ENCODE measurements around the gene ORMDL3. TPM values are rescaled to one million over a fixed set of nuclear protein-coding genes. Genes with fewer than 3 reads are reported as not detected.

ORMDL3 gene
- total and polyA plus RNA-seq, 2 donors (not counting 1 experiment from before 2014, with no cell fraction given), result 30.1 to 48.1 TPM

DNA sequence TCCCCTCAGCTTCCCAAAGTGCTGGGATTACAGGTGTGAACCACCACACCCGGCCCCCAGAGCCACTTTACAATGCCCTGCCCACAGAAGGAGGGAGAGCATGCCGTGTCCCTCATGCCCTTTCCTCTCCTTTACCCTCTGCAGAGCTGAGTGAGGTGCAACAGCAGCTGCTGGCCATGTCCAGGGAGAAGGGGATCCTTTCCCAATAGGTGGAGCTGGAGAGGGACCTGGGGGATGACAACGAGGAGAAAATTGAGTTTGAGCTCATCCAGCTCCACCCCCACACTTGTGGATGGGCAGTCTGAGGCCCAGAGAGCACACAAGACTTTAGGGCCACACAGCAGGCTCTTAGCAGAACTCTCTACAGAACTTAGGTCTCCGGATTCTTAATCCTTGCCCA, 27.5 kb upstream of the ORMDL3 start:
- no peak overlapping the region for H3K4me2 ChIP-seq (ENCODE audit: extremely low read depth, insufficient read depth, low read length)
- H3K27ac ChIP-seq (ENCODE audit: insufficient read depth, low read length), result no peak overlapping the region
- H3K27me3 ChIP-seq (ENCODE audit: control insufficient read depth, insufficient read depth, low read length), result peaks cover 3% of the 10 kb centered on the region
- H2AFZ ChIP-seq (ENCODE audit: low read length), result no peak overlapping the region
- peaks cover 4% of the 10 kb centered on the region for H3K4me1 ChIP-seq (ENCODE audit: control insufficient read depth, extremely low read depth, insufficient read depth, low read length)
- no peaks in the 10 kb centered on the region for H3K79me2 ChIP-seq (ENCODE audit: control insufficient read depth, insufficient read depth, low read length)
- no peaks in the 10 kb centered on the region for H3K36me3 ChIP-seq (ENCODE audit: control insufficient read depth, insufficient read depth, low read length)
- H3K9ac ChIP-seq (ENCODE audit: insufficient read depth, low read length), result no peak overlapping the region
- H4K20me1 ChIP-seq (ENCODE audit: control insufficient read depth, extremely low read depth, insufficient read depth, low read length), result no peaks in the 10 kb centered on the region
- DNase-seq (ENCODE audit: low read depth in 2 of 2), result no peak
- TF ChIP-seq EZH2 (IDR thresholded peaks at IDR 0.05; ENCODE audit: low read length, missing control alignments), result no peak
- no peak for TF ChIP-seq CTCF (conservative IDR thresholded peaks at IDR 0.05 in 1 of 2, IDR thresholded peaks at IDR 0.05 in 1 of 2; ENCODE audit: low read depth in 1 of 2, low read length in 2 of 2)
- H3K4me3 ChIP-seq (replicated peaks in 1 of 4; ENCODE audit: control extremely low read depth in 1 of 4, insufficient read depth in 1 of 4, low read depth in 3 of 4, low read length in 4 of 4), result no peak overlapping the region
- H3K9me3 ChIP-seq (ENCODE audit: control insufficient read depth, insufficient read depth, low read depth, low read length), result no peaks in the 10 kb centered on the region

GRCh38 chr17:39953471-39953888, 26.1 kb upstream of the ORMDL3 start:
- TF ChIP-seq CTCF (conservative IDR thresholded peaks at IDR 0.05 in 1 of 2, IDR thresholded peaks at IDR 0.05 in 1 of 2; ENCODE audit: low read depth in 1 of 2, low read length in 2 of 2) (no peak), EZH2 (IDR thresholded peaks at IDR 0.05; ENCODE audit: low read length, missing control alignments) (no peak)
- Histone ChIP-seq H3K4me1 (ENCODE audit: control insufficient read depth, extremely low read depth, insufficient read depth, low read length) (peaks cover 4% of the 10 kb centered on the region), H3K4me2 (ENCODE audit: extremely low read depth, insufficient read depth, low read length) (peak overlapping the region; percentile 79), H2AFZ (ENCODE audit: low read length) (peak overlapping the region; percentile 88), H3K9me3 (ENCODE audit: control insufficient read depth, insufficient read depth, low read depth, low read length) (no peaks in the 10 kb centered on the region), H3K36me3 (ENCODE audit: control insufficient read depth, insufficient read depth, low read length) (no peaks in the 10 kb centered on the region), H4K20me1 (ENCODE audit: control insufficient read depth, extremely low read depth, insufficient read depth, low read length) (no peaks in the 10 kb centered on the region), H3K27ac (ENCODE audit: insufficient read depth, low read length) (no peak overlapping the region), H3K9ac (ENCODE audit: insufficient read depth, low read length) (no peak overlapping the region), H3K4me3 (replicated peaks in 1 of 4; ENCODE audit: control extremely low read depth in 1 of 4, insufficient read depth in 1 of 4, low read depth in 3 of 4, low read length in 4 of 4) (peak overlapping the region in 2 of 4 experiments; percentile 51 to 52), H3K27me3 (ENCODE audit: control insufficient read depth, insufficient read depth, low read length) (peaks cover 3% of the 10 kb centered on the region), H3K79me2 (ENCODE audit: control insufficient read depth, insufficient read depth, low read length) (no peaks in the 10 kb centered on the region)
- no peak for DNase-seq (ENCODE audit: low read depth in 2 of 2)

- Histone ChIP-seq H3K79me2 (ENCODE audit: control insufficient read depth, insufficient read depth, low read length) (no peaks in the 10 kb centered on the region), H3K36me3 (ENCODE audit: control insufficient read depth, insufficient read depth, low read length) (no peaks in the 10 kb centered on the region), H4K20me1 (ENCODE audit: control insufficient read depth, extremely low read depth, insufficient read depth, low read length) (no peaks in the 10 kb centered on the region), H3K27ac (ENCODE audit: insufficient read depth, low read length) (no peak overlapping the region), H2AFZ (ENCODE audit: low read length) (peak overlapping the region; percentile 88), H3K4me1 (ENCODE audit: control insufficient read depth, extremely low read depth, insufficient read depth, low read length) (peaks cover 4% of the 10 kb centered on the region), H3K27me3 (ENCODE audit: control insufficient read depth, insufficient read depth, low read length) (peaks cover 3% of the 10 kb centered on the region), H3K9ac (ENCODE audit: insufficient read depth, low read length) (peak overlapping the region; percentile 37), H3K4me3 (replicated peaks in 1 of 4; ENCODE audit: control extremely low read depth in 1 of 4, insufficient read depth in 1 of 4, low read depth in 3 of 4, low read length in 4 of 4) (peak overlapping the region; percentile 19 to 53 (median 38)), H3K9me3 (ENCODE audit: control insufficient read depth, insufficient read depth, low read depth, low read length) (no peaks in the 10 kb centered on the region), H3K4me2 (ENCODE audit: extremely low read depth, insufficient read depth, low read length) (peak overlapping the region; percentile 79)
- DNase-seq (ENCODE audit: low read depth in 2 of 2), result peak; percentile 95 to 96
- no peak for TF ChIP-seq EZH2 (IDR thresholded peaks at IDR 0.05; ENCODE audit: low read length, missing control alignments)
- no peak for TF ChIP-seq CTCF (conservative IDR thresholded peaks at IDR 0.05 in 1 of 2, IDR thresholded peaks at IDR 0.05 in 1 of 2; ENCODE audit: low read depth in 1 of 2, low read length in 2 of 2)
Observed at GRCh38 chr17:39952680-39953470, 25.5 kb upstream of the ORMDL3 start.
